Ishikawa (cell line): ENCODE results near the gene DACH1.

Experiments used
- CEBPB ChIP-seq: IDR thresholded peaks from 2 replicates; pipeline ENCODE4 v1.6.1; 2012
- CREB1 ChIP-seq: IDR thresholded peaks from 2 replicates; pipeline ENCODE4 v1.6.1; 2012; ENCODE audit warnings: low read depth
- EGR1 ChIP-seq: IDR thresholded peaks from 2 replicates; pipeline ENCODE4 v1.6.1; 2012
- EP300 ChIP-seq: IDR thresholded peaks from 2 replicates; pipeline ENCODE4 v1.6.1; 2012; ENCODE audit warnings: borderline replicate concordance
- FOXM1 ChIP-seq: IDR thresholded peaks from 2 replicates; pipeline ENCODE4 v1.6.1; 2012; ENCODE audit warnings: low read depth, borderline replicate concordance
- MAX ChIP-seq: IDR thresholded peaks from 2 replicates; pipeline ENCODE4 v1.6.1; 2012
- NFIC ChIP-seq: IDR thresholded peaks from 2 replicates; pipeline ENCODE4 v1.6.1; 2012
- RAD21 ChIP-seq: IDR thresholded peaks from 2 replicates; pipeline ENCODE4 v1.6.1; 2012; ENCODE audit warnings: low read depth
- TAF1 ChIP-seq: IDR thresholded peaks from 2 replicates; pipeline ENCODE4 v1.6.1; 2012; ENCODE audit warnings: low read depth, mild to moderate bottlenecking
- TCF12 ChIP-seq: IDR thresholded peaks from 2 replicates; pipeline ENCODE4 v1.6.1; 2012; ENCODE audit warnings: low read depth
- TEAD4 ChIP-seq: IDR thresholded peaks from 2 replicates; pipeline ENCODE4 v1.6.1; 2012
- USF1 ChIP-seq: IDR thresholded peaks from 2 replicates; pipeline ENCODE4 v1.6.1; 2012
- YY1 ChIP-seq: IDR thresholded peaks from 2 replicates; pipeline ENCODE4 v1.6.1; 2012; ENCODE audit warnings: low read depth
- ZBTB7A ChIP-seq: IDR thresholded peaks from 2 replicates; pipeline ENCODE4 v1.6.1; 2012; ENCODE audit warnings: low read depth
- TF ChIP-seq, protein P1 (sequence below): IDR thresholded peaks from 2 replicates; pipeline ENCODE4 v1.6.1; 2012; ENCODE audit warnings: low read depth, mild to moderate bottlenecking

DACH1 gene

GRCh38 chr13:71493189-71493588 is 373.8 kb downstream of the DACH1 start:
- no peak for TF ChIP-seq TEAD4
- TF ChIP-seq, protein P1, sequence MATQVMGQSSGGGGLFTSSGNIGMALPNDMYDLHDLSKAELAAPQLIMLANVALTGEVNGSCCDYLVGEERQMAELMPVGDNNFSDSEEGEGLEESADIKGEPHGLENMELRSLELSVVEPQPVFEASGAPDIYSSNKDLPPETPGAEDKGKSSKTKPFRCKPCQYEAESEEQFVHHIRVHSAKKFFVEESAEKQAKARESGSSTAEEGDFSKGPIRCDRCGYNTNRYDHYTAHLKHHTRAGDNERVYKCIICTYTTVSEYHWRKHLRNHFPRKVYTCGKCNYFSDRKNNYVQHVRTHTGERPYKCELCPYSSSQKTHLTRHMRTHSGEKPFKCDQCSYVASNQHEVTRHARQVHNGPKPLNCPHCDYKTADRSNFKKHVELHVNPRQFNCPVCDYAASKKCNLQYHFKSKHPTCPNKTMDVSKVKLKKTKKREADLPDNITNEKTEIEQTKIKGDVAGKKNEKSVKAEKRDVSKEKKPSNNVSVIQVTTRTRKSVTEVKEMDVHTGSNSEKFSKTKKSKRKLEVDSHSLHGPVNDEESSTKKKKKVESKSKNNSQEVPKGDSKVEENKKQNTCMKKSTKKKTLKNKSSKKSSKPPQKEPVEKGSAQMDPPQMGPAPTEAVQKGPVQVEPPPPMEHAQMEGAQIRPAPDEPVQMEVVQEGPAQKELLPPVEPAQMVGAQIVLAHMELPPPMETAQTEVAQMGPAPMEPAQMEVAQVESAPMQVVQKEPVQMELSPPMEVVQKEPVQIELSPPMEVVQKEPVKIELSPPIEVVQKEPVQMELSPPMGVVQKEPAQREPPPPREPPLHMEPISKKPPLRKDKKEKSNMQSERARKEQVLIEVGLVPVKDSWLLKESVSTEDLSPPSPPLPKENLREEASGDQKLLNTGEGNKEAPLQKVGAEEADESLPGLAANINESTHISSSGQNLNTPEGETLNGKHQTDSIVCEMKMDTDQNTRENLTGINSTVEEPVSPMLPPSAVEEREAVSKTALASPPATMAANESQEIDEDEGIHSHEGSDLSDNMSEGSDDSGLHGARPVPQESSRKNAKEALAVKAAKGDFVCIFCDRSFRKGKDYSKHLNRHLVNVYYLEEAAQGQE, result no peak
- no peak for TF ChIP-seq ZBTB7A
- TF ChIP-seq EP300, result no peak
- TF ChIP-seq MAX, result no peak
- no peak for TF ChIP-seq YY1
- TF ChIP-seq EGR1, result no peak
- TF ChIP-seq TAF1, result no peak
- TF ChIP-seq FOXM1, result no peak
- TF ChIP-seq NFIC, result no peak
- TF ChIP-seq TCF12, result no peak
- no peak for TF ChIP-seq USF1

GRCh38 chr13:71492346-71492871 is 374.6 kb downstream of the DACH1 start:
- TF ChIP-seq CREB1 (no peak), TCF12 (no peak), EGR1 (no peak), MAX (no peak), EP300 (no peak), ZBTB7A (no peak), USF1 (no peak), YY1 (no peak), CEBPB (no peak), FOXM1 (no peak), TEAD4 (no peak), TAF1 (no peak), RAD21 (no peak), NFIC (no peak)
- TF ChIP-seq, protein P1, result no peak

- TF ChIP-seq TAF1, result no peak
- TF ChIP-seq, protein P1, result no peak
- no peak for TF ChIP-seq NFIC
Observed at GRCh38 chr13:71491010-71491409, 376.0 kb downstream of the DACH1 start.

DNA sequence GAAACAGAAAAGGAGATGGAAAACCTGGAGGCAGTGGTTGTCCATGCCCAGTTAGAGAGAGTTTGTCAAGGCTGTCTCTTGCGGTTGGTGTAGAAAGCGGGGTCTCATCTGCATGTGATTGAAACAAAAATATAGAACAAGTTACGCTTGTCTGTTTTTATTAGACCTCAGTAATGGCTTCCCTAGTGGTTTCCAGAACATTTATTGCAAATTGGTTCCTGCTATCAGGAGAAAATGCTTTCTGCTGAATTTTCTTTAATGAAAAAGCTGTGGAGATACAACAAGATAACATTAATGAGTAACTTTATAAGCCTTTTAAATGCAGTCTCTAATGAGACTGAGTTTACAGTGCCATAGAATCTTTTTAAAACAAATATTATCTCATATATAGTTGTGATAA is 378.0 kb downstream of the DACH1 start:
- no peak for TF ChIP-seq MAX
- TF ChIP-seq YY1, result no peak
- TF ChIP-seq TAF1, result no peak
- no peak for TF ChIP-seq RAD21
- TF ChIP-seq EGR1, result no peak
- no peak for TF ChIP-seq CEBPB
- no peak for TF ChIP-seq NFIC
- no peak for TF ChIP-seq ZBTB7A
- no peak for TF ChIP-seq TCF12
- no peak for TF ChIP-seq CREB1
- TF ChIP-seq, protein P1, result no peak
- no peak for TF ChIP-seq USF1
- TF ChIP-seq FOXM1, result no peak
- TF ChIP-seq TEAD4, result no peak
- no peak for TF ChIP-seq EP300
